Left lung (tissue), 10 donors: ENCODE measurements around the gene DMWD. TPM values are rescaled to one million over a fixed set of nuclear protein-coding genes. Genes with fewer than 3 reads are reported as not detected.

ENCODE experiments used
- ATAC-seq: fragments of 200-7000 bp; cut with Tn5 transposase; one replicate; pipeline ENCODE4 v1.9.1; 2020; ENCODE audit warnings: moderate library complexity
- DNase-seq, 4 donors: peaks; one replicate each; pipeline ENCODE4 v3.0.0-alpha.2; 2013 to 2020
- H3K27ac ChIP-seq, 2 donors: fragments of 200-600 bp; sonication (generic) in 1 of 2; one replicate each; pipeline versions ENCODE4 v1.5.0 to v1.8.0; 2020 to 2021
- H3K27me3 ChIP-seq, 2 donors: fragments of 200-600 bp; sonication (generic) in 1 of 2; one replicate each; pipeline versions ENCODE4 v1.5.0 to v1.8.0; 2020 to 2021
- H3K36me3 ChIP-seq, 2 donors: fragments of 200-600 bp; sonication (generic) in 1 of 2; one replicate each; pipeline versions ENCODE4 v1.5.0 to v1.8.0; 2020 to 2021
- H3K4me1 ChIP-seq, 2 donors: fragments of 200-600 bp; one replicate each; pipeline ENCODE4 v1.8.0; 2021
- H3K4me3 ChIP-seq, 2 donors: fragments of 200-600 bp; sonication (generic) in 1 of 2; one replicate each; pipeline versions ENCODE4 v1.5.0 to v1.8.0; 2020 to 2021; ENCODE audit warnings: mild to moderate bottlenecking in 1 of 2
- H3K9me3 ChIP-seq, 2 donors: fragments of 200-600 bp; sonication (generic) in 1 of 2; one replicate each; pipeline versions ENCODE4 v1.5.0 to v1.8.0; 2020 to 2021
- CTCF ChIP-seq, 2 donors: fragments of 200-600 bp; sonication (generic) in 1 of 2; IDR thresholded peaks; one replicate each; pipeline versions ENCODE4 v1.5.0 to v1.8.0; 2021; ENCODE audit warnings: antibody characterized with exemption in 2 of 2
- intact Hi-C, 2 donors: fragments of 100-400 bp; cut with DNase I; formaldehyde crosslinking; loops; one replicate each; pipeline versions ENCODE4 v1.11.2 to v1.14.2; 2022
- polyA plus RNA-seq, 6 donors: library from polyadenylated mRNA; unstranded; fragments of 120-200 nt; gene quantifications; one replicate each; pipeline ENCODE4 v1.2.1, GENCODE V29; 2013; ENCODE audit not compliant: insufficient read length in 6 of 6
- total RNA-seq, 2 donors: library from RNA; stranded (reverse); fragmentation: NEBNext Ultra II Directional; extraction: Animal tissue kit (Norgen Biotek cat#: 25700); gene quantifications; one replicate each; pipeline ENCODE4 v1.2.1, GENCODE V29; 2021
- donor health status: DM: no; HTN: yes; CAD: no.
- donor health status: DM: no; HTN: no; CAD: no.

DMWD gene
- total and polyA plus RNA-seq, 8 donors: 29.6 to 51.4 (median 40.2) TPM

GRCh38 chr19:45770192-45771101, 22.2 kb downstream of the DMWD start:
- peak; percentile 75 for ATAC-seq
- peak overlapping the region; percentile 77 to 94 for H3K27ac ChIP-seq
- intact Hi-C loops: no loop called here
- H3K27me3 ChIP-seq: peaks cover 0 to 98% of the 10 kb centered on the region in 2 donors
- H3K4me1 ChIP-seq: peaks cover 16 to 54% of the 10 kb centered on the region in 2 donors
- H3K4me3 ChIP-seq: peak overlapping the region; percentile 43 to 68
- no peaks in the 10 kb centered on the region for H3K9me3 ChIP-seq
- peak; percentile 93 to 95 for TF ChIP-seq CTCF (IDR thresholded peaks at IDR 0.05)
- DNase-seq: peak; percentile 95 to 98 (median 96)
- H3K36me3 ChIP-seq: peaks cover 0 to 16% of the 10 kb centered on the region in 2 donors

- H3K4me3 ChIP-seq: peak overlapping the region; percentile 43 to 68
- peak; percentile 1 for ATAC-seq
These were observed 22.8 kb downstream of the DMWD start for GRCh38 chr19:45769821-45770191.

GRCh38 chr19:45768984-45769782, 23.5 kb downstream of the DMWD start, which contains the start of gene SIX5:
Gene SIX5 (minus strand): TSS chr19:45769252. CDS start chr19:45768844, 408 bp downstream.
- Histone ChIP-seq H3K36me3 (peaks cover 0 to 7% of the 10 kb centered on the region in 2 donors), H3K27me3 (peaks cover 0 to 100% of the 10 kb centered on the region in 2 donors), H3K4me3 (peak within 1 kb of the TSS; percentile 64 to 68), H3K27ac (peak within 1 kb of the TSS; percentile 82 to 95), H3K4me1 (peaks cover 16 to 54% of the 10 kb centered on the region in 2 donors), H3K9me3 (no peaks in the 10 kb centered on the region)
- peak; percentile 97 to 99 (median 98) for DNase-seq
- intact Hi-C loops: no loop called here
- no peak for TF ChIP-seq CTCF (IDR thresholded peaks at IDR 0.05)
- ATAC-seq: peak; percentile 62

More at GRCh38 chr19:45769821-45770191, 22.8 kb downstream of the DMWD start:
- Histone ChIP-seq H3K27ac (peak overlapping the region; percentile 77 to 94), H3K4me1 (peaks cover 16 to 54% of the 10 kb centered on the region in 2 donors), H3K9me3 (no peaks in the 10 kb centered on the region), H3K36me3 (peaks cover 0 to 13% of the 10 kb centered on the region in 2 donors), H3K27me3 (peaks cover 0 to 100% of the 10 kb centered on the region in 2 donors)
- DNase-seq: peak in 2 of 4 donors; percentile 55 to 75
- intact Hi-C loops: no loop called here
- no peak for TF ChIP-seq CTCF (IDR thresholded peaks at IDR 0.05)

- peak overlapping the region; percentile 64 to 68 for H3K4me3 ChIP-seq
- no peak for TF ChIP-seq CTCF (IDR thresholded peaks at IDR 0.05)
- no peaks in the 10 kb centered on the region for H3K9me3 ChIP-seq
- H3K27ac ChIP-seq: peak overlapping the region; percentile 82 to 95
- peaks cover 0 to 7% of the 10 kb centered on the region in 2 donors for H3K36me3 ChIP-seq
- DNase-seq: peak in 1 of 4 donors; percentile 87
- intact Hi-C loops: no loop called here
- ATAC-seq: no peak
- H3K27me3 ChIP-seq: peaks cover 0 to 100% of the 10 kb centered on the region in 2 donors
- H3K4me1 ChIP-seq: peaks cover 16 to 54% of the 10 kb centered on the region in 2 donors
These were observed 24.0 kb downstream of the DMWD start for GRCh38 chr19:45768655-45768983.
